Placental pericyte (primary cell): ENCODE data around the gene ZNF439. TPM values are rescaled to one million over a fixed set of nuclear protein-coding genes. Genes with fewer than 3 reads are reported as not detected.

Experiments
- total RNA-seq: library from RNA; depleted of rRNA; stranded (reverse); fragments of >200 nt; gene quantifications from 2 replicates; pipeline ENCODE4 v1.2.3, GENCODE V29; 2012

The ZNF439 gene
- 1.3 and 4.0 TPM in 2 replicates for total RNA-seq

DNA sequence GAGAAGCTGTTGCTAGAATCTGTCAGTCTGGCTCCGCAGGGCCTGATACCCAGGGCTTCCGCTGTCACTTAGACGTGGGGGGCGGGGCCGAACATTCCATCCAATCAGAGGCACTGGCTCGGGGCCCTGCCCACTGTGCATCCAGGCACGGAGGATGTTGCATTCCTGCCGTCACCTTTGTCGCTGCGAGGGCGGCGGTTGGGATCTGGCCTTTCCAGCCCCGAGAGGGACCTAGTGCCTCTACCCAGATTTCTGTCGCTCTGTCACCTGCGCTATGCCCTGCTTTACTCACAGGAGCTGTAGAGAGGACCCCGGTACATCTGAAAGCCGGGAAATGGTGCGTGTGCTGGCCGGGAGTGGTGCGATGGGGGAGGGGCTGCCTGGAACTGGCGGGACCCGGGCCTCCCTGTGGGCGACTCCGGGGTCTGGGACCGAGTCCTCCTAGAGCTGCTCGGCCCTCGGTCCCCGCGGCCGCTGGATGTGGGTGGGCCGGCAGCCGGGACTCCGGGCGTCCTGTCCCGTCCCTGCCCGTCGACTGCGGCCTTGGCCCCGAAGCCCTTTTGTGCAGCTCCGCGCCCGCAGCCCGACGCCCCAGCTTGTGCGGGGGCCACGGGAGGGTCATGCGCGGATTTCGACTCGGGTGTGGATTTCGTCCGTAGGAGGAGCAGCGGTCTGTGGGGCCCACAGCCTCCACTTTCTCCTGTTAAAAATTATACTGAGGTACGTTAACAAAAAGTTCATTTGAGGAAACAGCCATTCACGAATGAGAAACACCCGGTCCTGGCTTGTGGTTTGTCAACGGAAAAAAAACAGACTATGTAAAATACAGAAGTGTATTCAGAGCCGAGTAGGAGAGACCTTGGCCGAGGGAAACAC, at the start of gene ZNF439:
ZNF439 (plus strand) TSS at position 133 of the 876 bp plus-strand sequence; CDS start at position 275, 142 bp downstream.

DNA sequence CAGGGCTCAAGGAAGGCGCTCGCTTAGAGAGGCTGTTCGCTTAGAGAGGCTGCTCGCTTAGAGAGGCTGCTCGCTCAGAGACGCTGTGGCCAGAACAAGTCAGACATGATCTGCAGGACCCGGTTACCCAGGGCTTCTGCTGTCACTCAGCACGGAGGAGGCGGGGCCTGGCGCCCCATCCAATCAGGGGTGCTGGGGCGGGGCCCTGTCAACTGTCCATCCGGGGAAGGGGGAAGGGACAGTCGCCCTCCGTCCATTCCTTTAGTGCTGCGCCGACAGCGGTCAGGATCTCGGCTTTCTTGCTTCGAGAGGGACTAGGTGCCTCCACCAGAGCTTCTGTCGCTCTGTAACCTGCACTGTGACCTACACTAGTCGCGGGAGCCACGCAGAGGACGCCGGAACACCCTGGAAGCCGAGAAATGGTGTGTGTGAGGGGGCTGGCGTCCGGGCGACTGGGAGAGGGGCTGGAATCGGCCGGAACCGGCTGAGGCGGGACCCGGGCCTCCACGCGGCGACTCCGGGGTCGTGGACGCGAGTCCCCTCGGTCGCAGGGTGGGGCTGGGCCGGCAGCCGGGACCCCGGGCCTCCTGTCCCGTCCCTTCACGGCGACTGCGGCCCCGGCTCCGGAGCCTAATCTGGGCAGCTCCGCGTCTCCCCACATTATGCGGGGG, 34.4 kb upstream of the ZNF439 start, which contains the start of gene ZNF440:
ZNF440 (plus strand) TSS at position 245 of the 671 bp plus-strand sequence; CDS start at position 420, 175 bp downstream.

DNA sequence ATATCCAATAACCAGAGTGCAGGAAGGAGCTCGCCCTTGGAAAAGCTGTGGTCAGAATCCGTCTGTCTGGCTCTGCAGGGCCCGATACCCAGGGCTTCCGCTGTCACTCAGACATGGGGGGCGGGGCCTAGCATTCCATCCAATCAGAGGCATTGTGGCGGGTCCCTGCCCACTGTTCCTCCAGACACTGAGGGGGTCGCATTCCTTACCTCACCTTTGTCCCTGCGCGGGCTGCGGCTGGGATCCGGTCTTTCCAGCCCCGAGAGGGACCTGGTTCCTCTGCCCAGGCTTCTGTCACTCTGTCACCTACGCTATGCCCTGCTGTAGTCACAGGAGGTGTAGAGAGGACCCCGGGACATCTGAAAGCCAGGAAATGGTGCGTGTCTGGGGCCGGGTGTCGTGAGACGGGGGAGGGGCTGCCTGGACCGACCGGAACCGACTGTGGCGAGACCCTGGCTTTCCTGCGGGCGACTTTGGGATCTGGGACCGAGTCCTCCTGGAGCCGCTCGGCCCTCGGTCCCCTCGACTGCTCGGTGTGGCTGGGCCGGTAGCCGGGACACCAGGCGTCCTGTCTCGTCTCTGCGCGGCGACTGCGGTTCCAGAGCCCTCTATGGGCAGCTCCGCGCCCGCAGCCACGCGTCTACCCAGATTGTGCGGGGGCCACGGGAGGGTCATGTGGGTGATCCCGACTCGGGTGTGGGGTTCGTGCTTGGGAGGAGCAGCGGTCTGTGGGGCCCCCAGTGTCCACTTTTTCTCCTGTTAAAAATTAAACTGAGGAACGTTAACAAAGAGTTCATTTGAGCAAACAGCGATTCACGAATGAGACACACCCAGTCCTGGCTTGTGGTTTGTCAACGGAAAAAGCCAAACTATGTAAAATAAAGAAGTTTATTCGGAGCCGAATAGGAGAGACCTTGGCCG, 39.3 kb downstream of the ZNF439 start, which contains the start of gene ZNF69:
ZNF69 (plus strand) TSS at position 172 of the 921 bp plus-strand sequence; CDS start at position 314, 142 bp downstream.

Other genes starting within 250 kb of the ZNF439 start
- 2.0 and 5.2 TPM in 2 replicates for gene ZNF823, start 109.8 kb upstream of the ZNF439 start, total RNA-seq
- 3.7 and 8.0 TPM in 2 replicates for gene ZNF441, start 81.7 kb upstream of the ZNF439 start, total RNA-seq
- 0.22 and 1.6 TPM in 2 replicates for gene ZNF491, start 50.2 kb upstream of the ZNF439 start, total RNA-seq
- 8.3 and 14.0 TPM in 2 replicates for gene ZNF440, start 34.5 kb upstream of the ZNF439 start, total RNA-seq
- gene ZNF69, start 39.1 kb downstream of the ZNF439 start, total RNA-seq, result 3.1 and 8.3 TPM in 2 replicates
- 5.0 and 7.9 TPM in 2 replicates for gene ZNF700, start 76.4 kb downstream of the ZNF439 start, total RNA-seq
- 0.57 and 0.88 TPM in 2 replicates for gene ZNF763, start 116.3 kb downstream of the ZNF439 start, total RNA-seq
- 1.0 and 1.1 TPM in 2 replicates for gene ZNF433, start 187.0 kb downstream of the ZNF439 start, total RNA-seq
- gene ZNF878, start 204.2 kb downstream of the ZNF439 start, total RNA-seq, result under 0.01 and 0.57 TPM in 2 replicates
- 4.0 and 5.0 TPM in 2 replicates for gene ZNF844, start 216.0 kb downstream of the ZNF439 start, total RNA-seq